ENCODE results near the gene RPS6KA2.

The RPS6KA2 gene

DNA sequence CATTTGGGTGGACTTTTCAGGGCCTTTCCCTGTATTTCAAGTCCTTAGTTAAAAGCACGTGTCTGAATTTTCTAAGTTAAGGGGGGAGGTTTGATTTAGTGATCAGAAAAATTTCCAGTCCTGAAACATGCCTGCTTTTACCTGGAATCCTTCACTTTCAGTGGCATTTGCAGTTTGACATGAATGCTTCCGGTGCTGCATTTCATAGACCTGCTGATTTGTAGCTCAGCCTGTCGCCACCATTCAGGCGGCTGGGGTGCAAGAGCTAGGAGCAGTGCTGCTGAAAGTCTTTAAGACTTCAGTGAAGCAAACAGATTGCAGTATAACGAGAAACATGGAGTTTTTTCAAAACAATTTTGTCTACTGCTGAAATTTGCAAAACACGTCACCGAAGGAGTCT lies 14.0 kb downstream of the RPS6KA2 start:
- TF ChIP-seq, protein P1, sequence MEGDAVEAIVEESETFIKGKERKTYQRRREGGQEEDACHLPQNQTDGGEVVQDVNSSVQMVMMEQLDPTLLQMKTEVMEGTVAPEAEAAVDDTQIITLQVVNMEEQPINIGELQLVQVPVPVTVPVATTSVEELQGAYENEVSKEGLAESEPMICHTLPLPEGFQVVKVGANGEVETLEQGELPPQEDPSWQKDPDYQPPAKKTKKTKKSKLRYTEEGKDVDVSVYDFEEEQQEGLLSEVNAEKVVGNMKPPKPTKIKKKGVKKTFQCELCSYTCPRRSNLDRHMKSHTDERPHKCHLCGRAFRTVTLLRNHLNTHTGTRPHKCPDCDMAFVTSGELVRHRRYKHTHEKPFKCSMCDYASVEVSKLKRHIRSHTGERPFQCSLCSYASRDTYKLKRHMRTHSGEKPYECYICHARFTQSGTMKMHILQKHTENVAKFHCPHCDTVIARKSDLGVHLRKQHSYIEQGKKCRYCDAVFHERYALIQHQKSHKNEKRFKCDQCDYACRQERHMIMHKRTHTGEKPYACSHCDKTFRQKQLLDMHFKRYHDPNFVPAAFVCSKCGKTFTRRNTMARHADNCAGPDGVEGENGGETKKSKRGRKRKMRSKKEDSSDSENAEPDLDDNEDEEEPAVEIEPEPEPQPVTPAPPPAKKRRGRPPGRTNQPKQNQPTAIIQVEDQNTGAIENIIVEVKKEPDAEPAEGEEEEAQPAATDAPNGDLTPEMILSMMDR (IDR thresholded peaks at IDR 0.05; ENCODE audit: control extremely low read depth, extremely low read depth, low read depth, missing control alignments), result no peak
- ChIA-PET CTCF (interaction anchor here (0.7 to 2.7 kb wide), 6 partner anchors 9 to 212 kb away, joined by 3 to 11 read pairs (median 5); no protein-coding TSS in a partner anchor), POLR2A (no interaction called here)
- DNase-seq (ENCODE audit: extremely low spot score), result no peak

DNA sequence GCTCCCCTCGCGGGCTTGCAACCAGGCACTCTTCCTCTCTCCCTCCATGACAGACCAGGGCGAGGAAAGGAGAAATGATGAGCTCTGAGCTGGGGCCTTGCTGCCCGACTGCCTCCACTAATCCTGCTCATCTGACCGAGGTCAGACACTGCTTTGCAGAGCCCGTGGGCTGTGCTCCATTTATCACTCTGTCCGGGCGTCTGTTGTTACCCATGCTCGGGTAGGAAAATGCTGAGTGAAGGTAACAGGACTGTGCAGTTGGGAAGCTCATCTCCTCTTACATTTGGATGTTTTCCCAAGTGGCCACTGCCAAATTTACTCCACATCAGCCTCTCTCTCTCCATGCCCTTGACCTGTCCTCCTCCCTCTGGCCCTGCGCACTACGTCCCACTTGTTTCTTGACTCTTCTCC lies 14.6 kb downstream of the RPS6KA2 start:
- POLR2A ChIA-PET, result no interaction called here
- TF ChIP-seq, protein P1 (IDR thresholded peaks at IDR 0.05; ENCODE audit: control extremely low read depth, extremely low read depth, low read depth, missing control alignments), result no peak
- DNase-seq (ENCODE audit: extremely low spot score), result no peak
- CTCF ChIA-PET, result interaction anchor here (1.0 to 2.7 kb wide), 7 partner anchors 9 to 23 kb away, joined by 3 to 11 read pairs (median 4); no protein-coding TSS in a partner anchor

DNA sequence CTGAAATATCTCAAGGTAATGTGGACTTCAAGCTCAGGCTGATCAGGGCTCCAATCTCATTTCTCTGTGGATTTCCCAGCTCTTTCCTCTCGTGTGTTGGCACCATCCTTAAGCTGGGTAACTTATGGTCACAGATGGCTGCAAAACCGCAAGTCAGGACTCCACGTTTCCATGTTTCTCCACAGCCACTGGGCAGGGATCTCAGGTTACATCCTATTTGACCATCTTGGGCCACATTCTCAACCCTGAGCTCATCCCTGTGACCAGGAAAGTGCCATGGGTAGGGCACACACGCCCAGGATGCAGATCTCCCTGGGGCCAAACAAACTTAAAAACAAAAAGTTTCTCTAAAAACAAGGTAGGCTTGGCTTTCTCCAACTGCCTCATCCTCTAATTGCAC lies 15.4 kb downstream of the RPS6KA2 start:
- ChIA-PET CTCF (interaction anchor here (1.0 to 2.7 kb wide), 6 partner anchors 10 to 22 kb away, joined by 3 to 11 read pairs (median 4); no protein-coding TSS in a partner anchor), POLR2A (no interaction called here)
- DNase-seq (ENCODE audit: extremely low spot score), result no peak
- TF ChIP-seq, protein P1 (IDR thresholded peaks at IDR 0.05; ENCODE audit: control extremely low read depth, extremely low read depth, low read depth, missing control alignments), result no peak

DNA sequence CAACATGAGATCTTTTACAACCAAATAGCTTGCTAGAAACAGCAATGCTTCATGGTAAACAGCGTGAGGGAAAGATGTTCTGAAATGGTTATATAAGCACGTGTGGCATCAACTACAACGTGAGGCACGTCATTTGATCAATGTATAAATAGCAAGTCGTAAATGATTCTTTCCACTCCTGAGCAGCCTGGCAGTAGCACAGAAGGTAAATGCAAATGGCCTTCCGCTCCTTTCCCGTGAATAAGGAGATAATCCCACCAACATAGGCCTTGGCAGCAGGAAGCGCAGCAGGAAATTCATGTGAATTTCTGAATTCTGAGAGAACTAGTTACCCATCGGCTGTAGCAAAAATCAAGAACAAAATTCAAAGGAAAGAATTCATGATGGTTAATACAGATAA lies 17.0 kb downstream of the RPS6KA2 start:
- ChIA-PET CTCF (no interaction called here), POLR2A (no interaction called here)
- DNase-seq (ENCODE audit: extremely low spot score), result no peak

DNA sequence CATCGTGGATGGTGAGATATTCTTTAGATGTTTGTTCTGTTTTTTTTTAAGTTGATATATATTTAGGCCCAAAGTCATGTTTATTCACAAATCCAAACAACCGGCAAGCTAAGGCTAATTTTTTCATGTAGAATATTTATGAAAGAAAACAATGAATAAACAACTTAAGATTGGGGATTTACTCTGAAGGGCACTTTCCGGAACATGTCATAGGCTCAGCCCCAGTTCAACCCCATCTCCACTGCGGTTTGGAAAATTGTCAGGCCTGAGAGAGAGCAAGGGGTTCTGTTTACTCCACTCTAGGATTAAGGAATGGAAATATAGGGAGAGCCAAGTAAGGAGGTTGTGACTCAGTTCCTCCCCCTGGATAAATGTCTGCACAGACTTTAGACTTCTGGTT lies 18.3 kb downstream of the RPS6KA2 start:
- ChIA-PET POLR2A (no interaction called here), CTCF (no interaction called here)
- TF ChIP-seq, protein P1 (IDR thresholded peaks at IDR 0.05; ENCODE audit: control extremely low read depth, extremely low read depth, low read depth, missing control alignments), result no peak
- DNase-seq (ENCODE audit: extremely low spot score), result no peak

More for the DNA sequence above, 17.0 kb downstream of the RPS6KA2 start:
- TF ChIP-seq, protein P1 (IDR thresholded peaks at IDR 0.05; ENCODE audit: control extremely low read depth, extremely low read depth, low read depth, missing control alignments), result no peak

DNA sequence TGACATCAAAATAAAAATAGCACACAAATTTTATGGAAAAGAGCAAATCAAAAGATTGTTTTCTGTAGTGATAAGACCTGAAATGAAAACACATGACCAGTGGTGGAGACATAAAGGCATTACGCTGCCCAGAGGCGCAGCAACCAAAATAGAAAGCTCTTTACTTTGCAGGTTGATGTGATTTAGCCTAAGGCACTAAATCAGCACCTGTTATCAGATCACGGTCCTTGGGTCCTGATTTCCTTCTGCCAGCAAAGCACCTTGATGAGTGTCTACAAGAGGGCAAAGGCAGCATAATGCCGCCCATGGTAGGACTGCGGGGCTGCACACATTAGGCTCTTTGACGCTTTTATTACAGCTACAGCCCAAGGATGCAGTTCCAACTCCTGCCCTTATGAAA lies 21.3 kb downstream of the RPS6KA2 start:
- POLR2A ChIA-PET, result no interaction called here
- TF ChIP-seq, protein P1 (IDR thresholded peaks at IDR 0.05; ENCODE audit: control extremely low read depth, extremely low read depth, low read depth, missing control alignments), result no peak
- DNase-seq (ENCODE audit: extremely low spot score), result no peak
- CTCF ChIA-PET, result interaction anchor here (1.2 kb wide), 1 partner anchor 22 kb away, joined by 3 read pairs; the partner anchor contains the start of gene RPS6KA2

Measured in GM10248 (cell line).